ENCODE results near the gene KIFAP3. TPM values are rescaled to one million over a fixed set of nuclear protein-coding genes. Genes with fewer than 3 reads are reported as not detected.
"Not testable (repeated sequence)": the region's sequence is repeated elsewhere in the genome, so short reads cannot be mapped to it uniquely, and the experiment has no call there.

The KIFAP3 gene
- total RNA-seq, 1 experiment from 2014 or later: 230 TPM

DNA sequence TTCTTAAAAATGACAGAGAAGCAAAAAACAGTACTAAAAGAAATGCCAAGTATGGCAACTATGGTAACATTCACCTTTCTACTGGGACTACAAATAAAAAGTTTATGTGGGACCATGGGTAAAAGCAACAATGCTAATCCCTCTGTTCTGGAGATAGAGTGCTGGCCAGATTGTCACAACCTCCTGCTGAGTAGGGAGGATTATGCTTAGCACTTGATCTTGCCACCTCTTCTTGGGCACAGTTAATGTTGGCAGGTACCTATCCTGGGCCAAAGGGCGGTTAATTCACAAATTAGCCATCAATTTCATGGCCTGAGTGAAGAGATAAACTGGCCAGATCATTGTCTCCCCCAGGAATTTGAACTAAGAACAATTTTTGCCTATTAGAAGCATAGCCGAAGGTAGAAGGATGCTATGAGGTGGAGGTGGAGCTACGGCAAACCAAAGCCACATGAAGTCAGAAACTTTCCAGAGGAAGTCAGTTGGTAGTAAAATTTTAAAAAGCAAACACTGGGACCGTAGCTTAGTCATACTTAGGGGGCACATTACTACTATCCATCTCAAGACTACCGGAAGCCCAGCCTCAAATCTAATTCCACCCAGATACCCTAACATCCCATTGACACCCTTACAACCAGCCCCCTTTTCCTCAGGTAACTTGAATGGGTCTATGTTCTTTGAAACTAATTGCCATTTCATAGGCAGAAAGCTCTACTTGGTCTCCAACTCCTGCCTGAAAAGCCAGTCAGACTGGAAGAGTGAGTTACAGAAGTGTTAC, 183.5 kb downstream of the KIFAP3 start:
- peak; percentile 48 for DNase-seq (ENCODE audit: low spot score)

GRCh38 chr1:169889871-169890270, 184.6 kb downstream of the KIFAP3 start:
- no peak for DNase-seq (ENCODE audit: low spot score)

DNA sequence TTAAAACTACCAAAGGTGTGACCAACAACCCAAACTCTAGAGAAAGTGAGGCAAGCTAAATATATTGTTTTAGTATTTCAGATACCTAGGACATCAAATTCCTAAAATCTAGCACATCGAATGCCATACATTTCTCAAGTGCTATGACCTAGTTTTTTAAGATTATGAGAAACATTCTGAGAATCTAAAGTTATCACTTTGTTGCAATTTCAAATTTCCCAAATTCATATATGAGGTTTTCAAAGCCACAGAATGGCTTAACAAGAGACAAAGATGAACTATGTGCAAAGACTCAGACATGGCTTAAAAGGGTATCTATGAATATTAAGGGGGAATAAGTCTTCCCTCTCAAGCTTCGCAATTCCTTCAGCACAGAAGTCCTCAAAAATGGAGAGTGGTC, 187.6 kb downstream of the KIFAP3 start:
- no peak for DNase-seq (ENCODE audit: low spot score)

- no peak for DNase-seq (ENCODE audit: low spot score)
Measured at GRCh38 chr1:169886422-169886821, 188.1 kb downstream of the KIFAP3 start.

- no peak for DNase-seq (ENCODE audit: low spot score)
Measured at GRCh38 chr1:169885207-169885606, 189.3 kb downstream of the KIFAP3 start.

- DNase-seq (ENCODE audit: low spot score): no peak
Measured at GRCh38 chr1:169884634-169885033, 189.9 kb downstream of the KIFAP3 start.

DNA sequence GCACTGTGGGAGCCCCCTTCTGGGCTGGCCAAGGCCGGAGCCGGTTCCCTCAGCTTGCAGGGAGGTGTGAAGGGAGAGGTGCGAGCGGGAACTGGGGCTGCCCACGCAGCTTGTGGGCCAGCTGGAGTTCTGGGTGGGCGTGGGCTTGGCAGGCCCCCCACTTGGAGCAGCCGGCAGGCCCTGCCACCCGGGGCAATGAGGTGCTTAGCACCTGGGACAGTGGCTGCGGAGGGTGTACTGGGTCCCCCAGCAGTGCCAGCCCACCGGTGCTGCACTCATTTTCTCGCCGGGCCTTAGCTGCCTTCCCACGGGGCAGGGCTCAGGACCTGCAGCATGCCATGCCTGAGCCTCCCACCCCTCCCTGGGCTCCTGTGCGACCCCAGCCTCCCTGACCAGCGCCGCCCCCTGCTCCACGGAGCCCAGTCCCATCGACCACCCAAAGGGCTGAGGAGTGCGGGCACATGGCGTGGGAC, 192.4 kb downstream of the KIFAP3 start:
- no peak for DNase-seq (ENCODE audit: low spot score)

GRCh38 chr1:169879034-169879840, 195.3 kb downstream of the KIFAP3 start:
- DNase-seq (ENCODE audit: low spot score): no peak

DNA sequence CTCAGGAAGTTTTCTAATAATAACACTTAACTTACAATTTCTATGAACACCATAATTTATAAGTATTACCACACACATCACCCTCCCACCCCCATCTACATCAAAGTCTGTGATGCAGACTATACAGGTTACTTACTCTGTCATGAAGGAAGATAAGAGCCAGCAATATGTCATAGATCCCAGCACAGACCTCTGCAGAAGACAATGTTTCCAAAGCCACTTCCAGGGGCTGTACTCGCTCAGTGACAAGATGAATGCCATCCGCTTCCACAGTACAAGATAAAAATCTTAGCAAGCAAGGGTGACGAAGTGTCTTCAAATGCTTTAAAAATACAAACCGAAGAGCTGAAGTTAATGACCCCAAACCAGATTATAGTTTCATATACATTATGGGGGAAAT, 196.0 kb downstream of the KIFAP3 start:
- no peak for DNase-seq (ENCODE audit: low spot score)

DNA sequence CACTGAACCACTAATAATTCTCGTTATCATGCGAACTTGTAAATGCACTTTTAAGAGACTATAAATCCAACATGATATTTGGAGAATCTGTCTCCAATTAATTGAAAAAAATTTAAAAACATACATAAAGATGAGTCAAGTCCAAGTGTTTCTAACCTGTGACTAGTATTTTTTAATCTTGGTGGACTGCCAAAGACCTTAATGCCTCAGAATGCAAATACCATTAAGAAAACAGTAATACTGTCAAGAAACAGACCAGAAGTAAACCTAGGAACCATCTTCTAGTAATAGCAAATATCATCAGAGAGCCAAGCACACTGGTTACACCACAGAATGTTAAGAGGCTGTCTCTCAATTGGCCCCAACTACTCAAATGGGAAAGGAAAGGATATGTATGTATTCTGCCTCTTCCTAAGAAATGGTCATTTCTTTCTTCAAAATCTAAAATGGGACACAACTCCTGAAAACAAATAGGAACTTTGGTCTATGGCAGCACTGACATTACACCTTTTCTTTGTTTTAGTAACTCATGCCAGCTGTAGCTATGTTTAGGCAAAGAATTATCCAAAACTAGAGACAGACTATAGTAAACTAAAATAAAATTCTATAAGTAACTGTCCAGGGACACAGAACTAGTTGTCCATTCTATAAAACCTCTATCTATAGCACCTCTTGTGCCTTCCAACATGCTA, 196.5 kb downstream of the KIFAP3 start:
- no peak for DNase-seq (ENCODE audit: low spot score)

DNA sequence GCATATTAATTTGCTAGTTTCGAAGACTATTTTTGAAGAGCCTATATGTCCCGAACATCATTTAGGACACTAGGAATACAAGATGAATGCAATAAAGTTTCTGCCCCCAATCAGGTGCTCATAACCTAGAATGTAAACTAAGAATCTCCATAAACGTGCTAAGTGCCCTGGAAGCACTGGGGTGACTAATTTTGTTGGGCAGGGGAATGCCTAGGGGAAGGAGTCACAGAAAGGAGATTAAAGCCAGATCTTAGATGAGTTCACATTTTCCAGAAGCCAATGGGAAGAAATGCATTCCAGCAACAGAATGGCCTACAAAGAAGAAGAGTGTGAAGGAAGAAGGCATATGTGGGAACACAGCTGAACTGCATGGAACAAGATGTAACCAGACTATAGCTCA, 200.3 kb downstream of the KIFAP3 start:
- peak; percentile 28 for DNase-seq (ENCODE audit: low spot score)

- DNase-seq (ENCODE audit: low spot score): no peak
Measured at GRCh38 chr1:169873582-169874199, 200.8 kb downstream of the KIFAP3 start.

DNA sequence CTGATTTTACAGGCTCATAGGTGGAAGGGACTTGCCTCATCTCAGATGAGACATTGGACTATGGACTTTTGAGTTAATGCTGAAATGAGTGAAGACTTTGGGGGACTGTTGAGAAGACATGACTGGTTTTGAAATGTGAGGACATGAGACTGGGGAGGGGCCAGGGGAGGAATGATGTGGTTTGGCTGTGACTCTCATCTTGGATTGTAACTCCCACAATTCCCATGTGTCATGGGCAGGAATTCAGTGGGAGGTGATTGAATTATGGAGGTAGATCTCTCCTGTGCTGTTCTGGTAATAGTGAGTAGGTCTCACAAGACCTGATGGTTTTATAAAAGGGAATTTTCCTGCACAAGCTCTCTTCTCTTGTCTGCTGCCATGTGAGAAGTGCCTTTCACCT, 201.6 kb downstream of the KIFAP3 start:
- DNase-seq (ENCODE audit: low spot score): no peak

DNA sequence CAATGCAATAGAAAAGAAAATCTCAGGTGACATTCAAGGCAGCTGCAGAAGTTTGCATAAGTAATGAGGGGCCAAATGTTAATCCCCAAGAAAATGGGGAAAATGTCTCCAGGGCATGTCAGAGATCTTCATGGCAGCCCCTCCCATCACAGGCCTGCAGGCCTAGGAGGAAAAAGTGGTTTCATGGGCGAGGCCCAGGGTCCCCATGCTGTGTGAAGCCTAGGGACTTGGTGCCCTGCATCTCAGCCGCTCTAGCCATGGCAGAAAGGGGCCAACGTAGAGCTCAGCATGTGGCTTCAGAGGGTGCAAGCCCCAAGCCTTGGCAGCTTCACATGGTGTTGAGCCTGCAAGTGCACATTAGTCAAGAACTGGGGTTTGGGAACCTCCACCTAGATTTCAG, 202.5 kb downstream of the KIFAP3 start:
- not testable (repeated sequence) for DNase-seq (ENCODE audit: low spot score)

Other genes with a start within 250 kb of the KIFAP3 start
- 6.9 and 7.0 TPM in 2 replicates for gene SCYL3, start 180.8 kb downstream of the KIFAP3 start, total RNA-seq (2014; rRNA removed; shearing (Covaris generic))
- gene NTMT2, start 71.3 kb upstream of the KIFAP3 start, total RNA-seq (2014; rRNA removed; shearing (Covaris generic)): not detected in 2 replicates

All from A172 (cell line).